IMR-90 (cell line): Measurements from ENCODE around the gene ZSCAN23.

ENCODE experiments used
- BHLHE40 ChIP-seq: fragments of 150-350 bp; IDR thresholded peaks from 2 replicates; pipeline ENCODE4 v1.6.1; 2016; ENCODE audit warnings: mild to moderate bottlenecking, low read depth, low read length
- CTCF ChIP-seq: conservative IDR thresholded peaks from 2 replicates; pipeline ENCODE4 v1.5.1; 2012; ENCODE audit warnings: mild to moderate bottlenecking, low read depth, low read length, improper control_type of control experiment
- NFE2L2 ChIP-seq: fragments of 150-350 bp; IDR thresholded peaks from 2 replicates; pipeline ENCODE4 v1.6.1; 2016; ENCODE audit warnings: low read depth, mild to moderate bottlenecking, low read length
- POLR2A ChIP-seq: IDR thresholded peaks from 2 replicates; pipeline ENCODE4 v1.6.1; 2012; ENCODE audit warnings: mild to moderate bottlenecking, low read depth, low read length
- RFX5 ChIP-seq: IDR thresholded peaks from 2 replicates; pipeline ENCODE4 v1.8.0; 2012; ENCODE audit warnings: low read depth, mild to moderate bottlenecking, low read length, moderate library complexity

DNA sequence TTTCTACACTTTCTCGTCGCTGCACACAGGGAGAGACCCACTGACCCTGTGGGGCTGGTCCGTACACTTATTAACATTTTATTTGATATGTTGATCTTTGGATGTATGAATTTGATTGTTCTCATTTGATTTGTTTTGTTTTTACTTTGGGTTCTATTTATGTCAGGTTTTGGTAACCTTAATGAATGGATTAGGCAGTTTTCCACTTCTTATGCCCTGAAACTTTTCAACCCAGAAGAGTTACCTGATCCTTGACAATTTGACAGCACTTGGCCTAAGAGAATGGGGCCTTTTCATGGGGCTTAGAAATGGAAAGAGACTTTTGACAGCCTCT lies 48.7 kb upstream of the ZSCAN23 start:
- TF ChIP-seq NFE2L2 (no peak), CTCF (no peak), POLR2A (no peak), RFX5 (no peak), BHLHE40 (no peak)
